Activated T-cell treated with anti-CD3 and anti-CD28 coated beads, Interleukin-2, amount 50 U/mL, for 48 hours (primary cell): ENCODE results near the gene ZBTB49.
A peak's percentile ranks its signal among the peaks of the same experiment; 100 is the strongest.

Experiments
- DNase-seq, 2 experiments: peaks; one replicate each; pipeline ENCODE4 v3.0.0-alpha.2; 2020

Gene ZBTB49

GRCh38 chr4:4326166-4326565 is 36.1 kb downstream of the ZBTB49 start:
- no peak for DNase-seq

GRCh38 chr4:4327652-4328121 is 37.6 kb downstream of the ZBTB49 start:
- peak; percentile 20 to 25 for DNase-seq

- no peak for DNase-seq
Observed at GRCh38 chr4:4328206-4328605, 38.2 kb downstream of the ZBTB49 start.

GRCh38 chr4:4328840-4329239 is 38.8 kb downstream of the ZBTB49 start:
- no peak for DNase-seq

- no peak for DNase-seq
Observed at GRCh38 chr4:4329496-4329895, 39.4 kb downstream of the ZBTB49 start.

GRCh38 chr4:4330794-4331193 is 40.7 kb downstream of the ZBTB49 start:
- DNase-seq = no peak

- no peak for DNase-seq
Observed at GRCh38 chr4:4332529-4332928, 42.5 kb downstream of the ZBTB49 start.

- DNase-seq = no peak
Observed at GRCh38 chr4:4333265-4333706, 43.2 kb downstream of the ZBTB49 start.

- peak; percentile 78 to 80 for DNase-seq
Observed at GRCh38 chr4:4334798-4335520, 44.9 kb downstream of the ZBTB49 start.

GRCh38 chr4:4338210-4339001 is 48.4 kb downstream of the ZBTB49 start:
- no peak for DNase-seq

GRCh38 chr4:4339504-4340085 is 49.5 kb downstream of the ZBTB49 start:
- DNase-seq = no peak

GRCh38 chr4:4341861-4342650 is 52.0 kb downstream of the ZBTB49 start:
- DNase-seq = no peak

GRCh38 chr4:4343038-4343437 is 53.0 kb downstream of the ZBTB49 start:
- DNase-seq = no peak

- DNase-seq = no peak
Observed at GRCh38 chr4:4344915-4345527, 55.0 kb downstream of the ZBTB49 start.

GRCh38 chr4:4347585-4347984 is 57.5 kb downstream of the ZBTB49 start:
- DNase-seq = no peak

- peak; percentile 21 to 22 for DNase-seq
Observed at GRCh38 chr4:4348585-4348984, 58.5 kb downstream of the ZBTB49 start.

GRCh38 chr4:4349867-4350266 is 59.8 kb downstream of the ZBTB49 start:
- no peak for DNase-seq

- no peak for DNase-seq
Observed at GRCh38 chr4:4350909-4351308, 60.9 kb downstream of the ZBTB49 start.

- no peak for DNase-seq
Observed at GRCh38 chr4:4355302-4355701, 65.3 kb downstream of the ZBTB49 start.

GRCh38 chr4:4356106-4357041 is 66.3 kb downstream of the ZBTB49 start:
- DNase-seq = no peak
